ENCODE data around the gene MCCC1.

The MCCC1 gene

DNA sequence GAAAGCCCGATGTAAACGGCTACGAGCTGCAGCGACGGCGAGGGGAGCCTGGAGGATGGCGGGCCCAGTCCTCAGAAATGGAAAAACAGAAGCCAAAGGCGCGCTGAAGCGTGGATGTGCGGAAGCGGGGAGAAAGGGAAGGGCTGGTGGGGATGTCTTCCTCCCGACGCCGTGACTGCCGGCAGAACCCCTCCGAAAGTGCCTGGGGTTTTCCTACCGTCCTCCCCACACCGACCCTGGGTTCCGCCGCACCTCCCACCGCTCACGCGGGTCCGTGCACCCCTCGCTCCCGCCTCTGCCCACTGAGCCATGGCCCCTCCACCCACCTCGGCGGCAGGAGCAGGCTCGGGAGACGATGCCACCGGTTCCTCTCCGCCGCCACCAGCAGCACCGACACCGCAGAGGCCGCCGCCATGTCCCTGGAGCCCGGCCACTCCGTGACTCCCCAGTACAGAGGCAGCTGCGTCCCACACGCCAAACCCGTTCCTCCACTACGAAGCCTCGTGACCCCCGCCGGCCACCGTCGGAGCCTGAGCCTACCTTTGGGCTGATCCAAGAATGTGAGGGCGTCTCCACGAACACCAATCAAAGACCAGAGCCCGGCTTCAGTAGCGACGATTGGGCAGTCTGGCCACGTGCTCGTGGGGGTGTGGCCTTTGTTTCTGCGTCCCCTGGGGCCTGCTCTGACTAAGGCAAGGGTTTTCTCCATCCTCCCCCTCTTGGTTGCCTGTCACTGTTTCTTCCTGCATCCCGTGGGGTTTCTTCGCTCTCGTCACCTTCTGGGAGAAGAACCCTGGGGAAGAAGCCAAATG lies at the start of gene MCCC1:
Gene MCCC1, minus strand, starts transcription at position 471 of the 812 bp plus-strand sequence. Its CDS starts 56 bp downstream, at position 415.
- Histone ChIP-seq H3K79me2 (ENCODE audit: control insufficient read depth, insufficient read depth, low read length, unreplicated experiment) (peaks cover 22% of the 10 kb centered on the region), H3K27me3 (ENCODE audit: insufficient read depth, low read length) (no peaks in the 10 kb centered on the region)

GRCh38 chr3:183148056-183148455 lies 48.8 kb upstream of the MCCC1 start:
- Histone ChIP-seq H3K27me3 (ENCODE audit: insufficient read depth, low read length) (no peaks in the 10 kb centered on the region), H3K27ac (ENCODE audit: low read depth, low read length) (no peak overlapping the region), H3K4me3 (ENCODE audit: low read depth, low read length) (no peak overlapping the region), H2AFZ (ENCODE audit: low read length, unreplicated experiment) (no peak overlapping the region), H3K36me3 (ENCODE audit: insufficient read depth, low read length) (no peaks in the 10 kb centered on the region), H3K79me2 (ENCODE audit: control insufficient read depth, insufficient read depth, low read length, unreplicated experiment) (no peaks in the 10 kb centered on the region), H3K4me1 (ENCODE audit: control insufficient read depth, insufficient read depth, low read length, unreplicated experiment) (peaks cover 6% of the 10 kb centered on the region)

More for the DNA sequence above, at the start of gene MCCC1:
- Histone ChIP-seq H2AFZ (ENCODE audit: low read length, unreplicated experiment) (peak within 1 kb of the TSS; percentile 82), H3K4me1 (ENCODE audit: control insufficient read depth, insufficient read depth, low read length, unreplicated experiment) (peaks cover 8% of the 10 kb centered on the region), H3K36me3 (ENCODE audit: insufficient read depth, low read length) (no peaks in the 10 kb centered on the region), H3K4me3 (ENCODE audit: low read depth, low read length) (peak within 1 kb of the TSS; percentile 92), H3K27ac (ENCODE audit: low read depth, low read length) (peak within 1 kb of the TSS; percentile 89)

GRCh38 chr3:183144363-183144762 lies 45.1 kb upstream of the MCCC1 start:
- Histone ChIP-seq H3K27me3 (ENCODE audit: insufficient read depth, low read length) (no peaks in the 10 kb centered on the region), H3K4me3 (ENCODE audit: low read depth, low read length) (no peak overlapping the region), H2AFZ (ENCODE audit: low read length, unreplicated experiment) (no peak overlapping the region), H3K79me2 (ENCODE audit: control insufficient read depth, insufficient read depth, low read length, unreplicated experiment) (no peaks in the 10 kb centered on the region), H3K27ac (ENCODE audit: low read depth, low read length) (no peak overlapping the region), H3K4me1 (ENCODE audit: control insufficient read depth, insufficient read depth, low read length, unreplicated experiment) (peaks cover 7% of the 10 kb centered on the region), H3K36me3 (ENCODE audit: insufficient read depth, low read length) (no peaks in the 10 kb centered on the region)

- H3K4me3 ChIP-seq (ENCODE audit: low read depth, low read length), result no peak overlapping the region
- no peaks in the 10 kb centered on the region for H3K36me3 ChIP-seq (ENCODE audit: insufficient read depth, low read length)
- H2AFZ ChIP-seq (ENCODE audit: low read length, unreplicated experiment), result peak overlapping the region; percentile 32
- no peaks in the 10 kb centered on the region for H3K79me2 ChIP-seq (ENCODE audit: control insufficient read depth, insufficient read depth, low read length, unreplicated experiment)
- H3K27me3 ChIP-seq (ENCODE audit: insufficient read depth, low read length), result no peaks in the 10 kb centered on the region
- no peak overlapping the region for H3K27ac ChIP-seq (ENCODE audit: low read depth, low read length)
- peaks cover 7% of the 10 kb centered on the region for H3K4me1 ChIP-seq (ENCODE audit: control insufficient read depth, insufficient read depth, low read length, unreplicated experiment)
These were observed 42.9 kb upstream of the MCCC1 start for GRCh38 chr3:183142199-183142598.

DNA sequence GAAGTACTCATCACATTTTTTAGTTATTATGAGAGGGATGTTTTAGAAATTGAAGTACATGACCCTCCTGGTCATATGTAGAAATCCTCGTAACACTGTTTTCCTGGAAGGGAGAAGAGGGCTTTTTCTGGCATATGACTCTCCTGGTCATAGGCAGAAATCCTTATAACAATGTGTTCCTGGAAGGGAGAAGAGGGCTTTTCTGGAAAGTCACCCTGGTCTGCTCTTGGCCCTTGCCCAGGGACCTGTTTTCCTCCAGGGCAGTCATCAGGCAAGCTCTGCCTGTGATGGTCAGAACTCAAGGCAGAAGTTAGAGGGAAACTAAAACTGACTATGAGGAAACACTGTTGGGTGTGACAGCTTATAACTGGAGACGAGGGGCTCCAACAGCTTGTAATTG lies 35.5 kb upstream of the MCCC1 start:
- H3K4me1 ChIP-seq (ENCODE audit: control insufficient read depth, insufficient read depth, low read length, unreplicated experiment), result peaks cover 21% of the 10 kb centered on the region
- H2AFZ ChIP-seq (ENCODE audit: low read length, unreplicated experiment), result no peak overlapping the region
- no peaks in the 10 kb centered on the region for H3K27me3 ChIP-seq (ENCODE audit: insufficient read depth, low read length)
- no peaks in the 10 kb centered on the region for H3K36me3 ChIP-seq (ENCODE audit: insufficient read depth, low read length)
- H3K27ac ChIP-seq (ENCODE audit: low read depth, low read length), result no peak overlapping the region
- no peak overlapping the region for H3K4me3 ChIP-seq (ENCODE audit: low read depth, low read length)
- H3K79me2 ChIP-seq (ENCODE audit: control insufficient read depth, insufficient read depth, low read length, unreplicated experiment), result no peaks in the 10 kb centered on the region

GRCh38 chr3:183132409-183132808 lies 33.1 kb upstream of the MCCC1 start:
- peaks cover 21% of the 10 kb centered on the region for H3K4me1 ChIP-seq (ENCODE audit: control insufficient read depth, insufficient read depth, low read length, unreplicated experiment)
- H3K27me3 ChIP-seq (ENCODE audit: insufficient read depth, low read length), result no peaks in the 10 kb centered on the region
- H3K27ac ChIP-seq (ENCODE audit: low read depth, low read length), result peak overlapping the region; percentile 72
- no peak overlapping the region for H3K4me3 ChIP-seq (ENCODE audit: low read depth, low read length)
- H2AFZ ChIP-seq (ENCODE audit: low read length, unreplicated experiment), result peak overlapping the region; percentile 16
- no peaks in the 10 kb centered on the region; the same call in 1 of the 2 replicates for H3K36me3 ChIP-seq (ENCODE audit: insufficient read depth, low read length)
- no peaks in the 10 kb centered on the region for H3K79me2 ChIP-seq (ENCODE audit: control insufficient read depth, insufficient read depth, low read length, unreplicated experiment)

DNA sequence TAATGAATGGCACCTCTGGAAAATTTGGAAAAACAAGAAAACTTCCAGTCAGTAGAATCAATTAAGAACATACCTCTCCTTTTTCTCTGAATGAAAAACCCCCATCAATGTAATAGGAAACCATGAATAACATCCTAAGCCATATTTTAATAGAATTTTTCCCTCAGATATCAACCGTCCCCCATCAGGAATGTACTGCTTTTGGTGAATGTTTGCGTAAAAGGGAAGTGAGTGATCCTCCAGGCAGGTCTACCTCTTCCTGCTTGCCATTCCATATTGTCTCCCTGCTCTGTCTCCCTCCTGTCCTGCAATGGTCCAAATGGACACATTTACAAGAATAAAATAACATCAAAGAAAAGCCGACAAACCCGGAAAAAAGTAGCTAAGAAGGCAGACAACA lies 32.4 kb upstream of the MCCC1 start:
- Histone ChIP-seq H2AFZ (ENCODE audit: low read length, unreplicated experiment) (peak overlapping the region; percentile 44), H3K4me3 (ENCODE audit: low read depth, low read length) (no peak overlapping the region)

GRCh38 chr3:183131186-183131725 lies 32.0 kb upstream of the MCCC1 start:
- Histone ChIP-seq H3K27ac (ENCODE audit: low read depth, low read length) (peak overlapping the region; percentile 72), H3K79me2 (ENCODE audit: control insufficient read depth, insufficient read depth, low read length, unreplicated experiment) (no peaks in the 10 kb centered on the region), H3K4me1 (ENCODE audit: control insufficient read depth, insufficient read depth, low read length, unreplicated experiment) (peaks cover 21% of the 10 kb centered on the region), H3K27me3 (ENCODE audit: insufficient read depth, low read length) (no peaks in the 10 kb centered on the region), H2AFZ (ENCODE audit: low read length, unreplicated experiment) (peak overlapping the region; percentile 37), H3K4me3 (ENCODE audit: low read depth, low read length) (no peak overlapping the region), H3K36me3 (ENCODE audit: insufficient read depth, low read length) (no peaks in the 10 kb centered on the region; the same call in 1 of the 2 replicates)

More for the DNA sequence above, 32.4 kb upstream of the MCCC1 start:
- no peaks in the 10 kb centered on the region for H3K79me2 ChIP-seq (ENCODE audit: control insufficient read depth, insufficient read depth, low read length, unreplicated experiment)
- peak overlapping the region; percentile 72 for H3K27ac ChIP-seq (ENCODE audit: low read depth, low read length)
- peaks cover 21% of the 10 kb centered on the region for H3K4me1 ChIP-seq (ENCODE audit: control insufficient read depth, insufficient read depth, low read length, unreplicated experiment)
- no peaks in the 10 kb centered on the region for H3K27me3 ChIP-seq (ENCODE audit: insufficient read depth, low read length)
- no peaks in the 10 kb centered on the region; the same call in 1 of the 2 replicates for H3K36me3 ChIP-seq (ENCODE audit: insufficient read depth, low read length)

DNA sequence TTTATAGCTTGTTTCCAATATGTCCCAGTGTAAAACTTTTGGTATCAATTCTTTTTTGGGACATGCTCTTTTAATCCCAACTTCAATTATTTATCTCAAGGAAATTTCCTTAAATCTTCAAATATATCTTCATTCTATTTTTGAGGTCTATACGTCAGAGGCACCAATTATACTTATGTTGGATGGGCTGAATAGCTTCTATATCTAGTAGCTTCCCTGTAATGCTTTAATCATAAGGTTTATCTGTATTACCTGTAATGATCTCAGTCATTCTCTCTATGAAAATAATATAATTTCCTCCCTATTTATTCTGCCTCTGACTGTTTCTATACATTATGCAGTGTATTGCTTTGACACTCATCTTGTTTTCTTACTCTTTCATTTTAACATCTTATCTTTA lies 29.9 kb upstream of the MCCC1 start:
- no peak overlapping the region for H3K4me3 ChIP-seq (ENCODE audit: low read depth, low read length)
- H2AFZ ChIP-seq (ENCODE audit: low read length, unreplicated experiment), result no peak overlapping the region
- no peaks in the 10 kb centered on the region; the same call in 1 of the 2 replicates for H3K36me3 ChIP-seq (ENCODE audit: insufficient read depth, low read length)
- no peak overlapping the region for H3K27ac ChIP-seq (ENCODE audit: low read depth, low read length)
- peaks cover 21% of the 10 kb centered on the region for H3K4me1 ChIP-seq (ENCODE audit: control insufficient read depth, insufficient read depth, low read length, unreplicated experiment)
- no peaks in the 10 kb centered on the region for H3K27me3 ChIP-seq (ENCODE audit: insufficient read depth, low read length)
- H3K79me2 ChIP-seq (ENCODE audit: control insufficient read depth, insufficient read depth, low read length, unreplicated experiment), result no peaks in the 10 kb centered on the region

GRCh38 chr3:183128709-183129108 lies 29.4 kb upstream of the MCCC1 start:
- Histone ChIP-seq H3K4me1 (ENCODE audit: control insufficient read depth, insufficient read depth, low read length, unreplicated experiment) (peaks cover 26% of the 10 kb centered on the region), H3K27me3 (ENCODE audit: insufficient read depth, low read length) (no peaks in the 10 kb centered on the region), H3K79me2 (ENCODE audit: control insufficient read depth, insufficient read depth, low read length, unreplicated experiment) (no peaks in the 10 kb centered on the region), H3K4me3 (ENCODE audit: low read depth, low read length) (no peak overlapping the region), H3K36me3 (ENCODE audit: insufficient read depth, low read length) (no peaks in the 10 kb centered on the region; the same call in 1 of the 2 replicates), H2AFZ (ENCODE audit: low read length, unreplicated experiment) (no peak overlapping the region), H3K27ac (ENCODE audit: low read depth, low read length) (0 out of 2 replicates have a peak overlapping the region, but pooled peaks have one; percentile 9)

DNA sequence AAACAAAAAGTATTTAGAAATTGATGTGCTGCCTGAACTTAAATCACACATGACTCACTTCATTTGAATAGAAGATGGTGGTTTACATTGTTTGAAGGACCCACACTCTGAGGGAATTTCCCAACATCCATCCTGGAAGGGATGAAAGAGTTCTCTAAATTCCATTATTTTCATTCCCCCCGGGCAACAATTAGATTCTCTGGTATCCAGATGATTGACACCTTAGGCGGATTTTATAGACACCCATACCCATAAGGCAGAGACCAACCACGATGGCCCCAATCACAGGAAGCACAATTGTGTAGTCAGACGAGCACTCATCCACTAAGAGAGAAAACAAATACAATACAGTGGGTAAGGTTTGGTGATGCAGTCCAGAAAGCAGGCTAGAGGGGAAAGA lies 24.6 kb upstream of the MCCC1 start:
- H3K4me3 ChIP-seq (ENCODE audit: low read depth, low read length), result no peak overlapping the region

More for the DNA sequence above, 24.6 kb upstream of the MCCC1 start:
- H3K27ac ChIP-seq (ENCODE audit: low read depth, low read length), result peak overlapping the region; percentile 31
- H3K36me3 ChIP-seq (ENCODE audit: insufficient read depth, low read length), result no peaks in the 10 kb centered on the region
- H3K4me1 ChIP-seq (ENCODE audit: control insufficient read depth, insufficient read depth, low read length, unreplicated experiment), result peaks cover 20% of the 10 kb centered on the region
- H3K27me3 ChIP-seq (ENCODE audit: insufficient read depth, low read length), result no peaks in the 10 kb centered on the region
- H2AFZ ChIP-seq (ENCODE audit: low read length, unreplicated experiment), result peak overlapping the region; percentile 23
- no peaks in the 10 kb centered on the region for H3K79me2 ChIP-seq (ENCODE audit: control insufficient read depth, insufficient read depth, low read length, unreplicated experiment)
